ENCODE data around the gene LPGAT1. TPM values are rescaled to one million over a fixed set of nuclear protein-coding genes. Genes with fewer than 3 reads are reported as not detected.

The LPGAT1 gene
- total and polyA plus RNA-seq, 2 experiments from 2014 or later: 36.4 to 92.1 TPM

DNA sequence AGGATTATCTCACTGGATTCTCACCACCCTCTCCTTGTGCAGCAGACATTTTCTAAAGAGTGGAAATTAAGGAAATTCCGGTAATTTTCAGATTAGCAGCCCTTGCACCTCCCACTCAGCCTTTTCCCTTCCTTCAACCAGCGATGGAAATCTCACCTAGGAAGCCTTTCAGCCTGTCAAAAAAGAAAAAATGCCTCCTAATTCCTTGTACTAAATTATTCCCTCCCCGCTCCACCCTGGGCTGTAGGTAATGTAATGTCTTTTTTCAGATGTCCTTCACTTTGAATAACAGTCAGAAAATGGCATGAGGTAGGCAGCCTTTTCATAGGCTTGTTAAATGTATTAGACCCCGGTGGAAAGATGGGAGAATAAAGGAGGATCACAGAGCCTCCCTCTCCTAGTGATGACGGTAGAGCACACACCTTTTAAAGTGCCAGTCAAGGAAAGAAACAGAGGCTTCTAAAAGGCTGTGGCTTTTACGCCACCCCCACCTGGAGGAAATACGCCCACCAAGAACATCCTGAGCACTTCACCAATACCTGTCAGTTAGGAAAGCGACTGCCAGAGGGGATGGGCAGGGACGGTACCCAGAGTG, 92.4 kb downstream of the LPGAT1 start:
- H3K36me3 ChIP-seq (replicated peaks; ENCODE audit: insufficient read depth, low read depth): no peaks in the 10 kb centered on the region
- H3K4me1 ChIP-seq (ENCODE audit: insufficient read depth): peaks cover 11% of the 10 kb centered on the region
- DNase-seq (ENCODE audit: low spot score): no peak
- H3K27ac ChIP-seq: no peak overlapping the region
- no peaks in the 10 kb centered on the region for H3K27me3 ChIP-seq
- no peaks in the 10 kb centered on the region for H3K9me2 ChIP-seq (replicated peaks; ENCODE audit: insufficient read depth)
- no peak overlapping the region for H3K4me3 ChIP-seq
- no peaks in the 10 kb centered on the region for H3K79me2 ChIP-seq
- no peaks in the 10 kb centered on the region for H4K20me1 ChIP-seq (ENCODE audit: insufficient read depth, poor library complexity, severe bottlenecking)
- H3K4me2 ChIP-seq: no peak overlapping the region
- no peaks in the 10 kb centered on the region for H3K9me3 ChIP-seq (ENCODE audit: low read depth)
- WGBS (ENCODE audit: low lambda C conversion rate, missing lambda C conversion rate): 77% methylated on average over 9 of the region's 9 CpGs
- no peak for TF ChIP-seq EZH2phosphoT487 (IDR thresholded peaks at IDR 0.05; ENCODE audit: low read depth, severe bottlenecking, unreplicated experiment)
- TF ChIP-seq, protein P1, sequence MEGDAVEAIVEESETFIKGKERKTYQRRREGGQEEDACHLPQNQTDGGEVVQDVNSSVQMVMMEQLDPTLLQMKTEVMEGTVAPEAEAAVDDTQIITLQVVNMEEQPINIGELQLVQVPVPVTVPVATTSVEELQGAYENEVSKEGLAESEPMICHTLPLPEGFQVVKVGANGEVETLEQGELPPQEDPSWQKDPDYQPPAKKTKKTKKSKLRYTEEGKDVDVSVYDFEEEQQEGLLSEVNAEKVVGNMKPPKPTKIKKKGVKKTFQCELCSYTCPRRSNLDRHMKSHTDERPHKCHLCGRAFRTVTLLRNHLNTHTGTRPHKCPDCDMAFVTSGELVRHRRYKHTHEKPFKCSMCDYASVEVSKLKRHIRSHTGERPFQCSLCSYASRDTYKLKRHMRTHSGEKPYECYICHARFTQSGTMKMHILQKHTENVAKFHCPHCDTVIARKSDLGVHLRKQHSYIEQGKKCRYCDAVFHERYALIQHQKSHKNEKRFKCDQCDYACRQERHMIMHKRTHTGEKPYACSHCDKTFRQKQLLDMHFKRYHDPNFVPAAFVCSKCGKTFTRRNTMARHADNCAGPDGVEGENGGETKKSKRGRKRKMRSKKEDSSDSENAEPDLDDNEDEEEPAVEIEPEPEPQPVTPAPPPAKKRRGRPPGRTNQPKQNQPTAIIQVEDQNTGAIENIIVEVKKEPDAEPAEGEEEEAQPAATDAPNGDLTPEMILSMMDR (IDR thresholded peaks at IDR 0.05; ENCODE audit: poor library complexity): no peak
- no peak for TF ChIP-seq EZH2 (IDR thresholded peaks at IDR 0.05; ENCODE audit: borderline replicate concordance)
- H2AFZ ChIP-seq: no peak overlapping the region

DNA sequence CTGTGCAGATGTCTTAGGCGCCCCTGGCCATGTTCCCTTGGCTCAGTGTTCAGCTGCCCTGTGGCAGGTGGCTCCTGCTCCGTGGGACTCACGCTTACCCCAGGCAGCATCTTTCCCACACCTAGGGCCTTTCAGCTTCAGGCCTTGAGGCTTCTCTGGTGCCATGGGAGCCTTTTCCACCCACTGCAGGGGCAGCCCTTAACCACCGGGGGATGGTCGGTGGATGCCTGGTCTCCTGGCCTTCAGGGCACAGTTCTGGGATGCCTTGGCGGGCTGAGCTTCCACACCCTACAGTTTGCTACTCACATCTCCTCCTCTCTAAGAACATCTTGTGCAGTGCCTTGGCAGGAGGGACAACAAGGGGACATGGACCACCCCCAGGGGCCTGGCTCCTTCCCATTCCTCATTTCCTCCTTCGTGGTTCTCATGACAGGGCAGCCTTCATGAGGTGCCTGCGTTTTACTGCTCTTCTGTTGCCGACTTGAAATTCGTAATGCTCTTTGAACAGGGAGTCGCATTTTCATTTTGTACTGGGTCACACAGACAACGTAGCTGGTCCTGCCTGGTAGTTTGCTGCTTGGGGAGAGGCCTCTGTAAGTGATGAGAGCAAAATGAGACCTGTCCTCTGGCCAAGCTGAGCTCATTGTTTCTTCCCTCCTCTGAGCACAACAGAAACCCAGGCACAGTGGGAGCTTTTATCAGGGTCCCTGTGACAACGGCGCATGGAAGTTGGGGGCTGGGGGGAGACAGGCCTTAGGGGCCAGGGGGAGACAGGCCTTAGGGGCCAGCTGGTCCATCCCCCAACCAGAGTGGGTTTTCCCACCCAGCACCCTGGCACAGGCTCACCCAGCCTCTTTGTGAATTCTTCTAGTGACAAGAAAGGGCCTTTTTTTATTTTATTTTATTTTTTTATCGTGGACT, 93.2 kb downstream of the LPGAT1 start:
- Histone ChIP-seq H3K27me3 (no peaks in the 10 kb centered on the region), H2AFZ (no peak overlapping the region), H3K4me3 (no peak overlapping the region), H3K4me1 (ENCODE audit: insufficient read depth) (peaks cover 11% of the 10 kb centered on the region), H4K20me1 (ENCODE audit: insufficient read depth, poor library complexity, severe bottlenecking) (no peaks in the 10 kb centered on the region), H3K79me2 (no peaks in the 10 kb centered on the region), H3K4me2 (no peak overlapping the region), H3K36me3 (replicated peaks; ENCODE audit: insufficient read depth, low read depth) (no peaks in the 10 kb centered on the region), H3K9me3 (ENCODE audit: low read depth) (no peaks in the 10 kb centered on the region), H3K9me2 (replicated peaks; ENCODE audit: insufficient read depth) (no peaks in the 10 kb centered on the region), H3K27ac (no peak overlapping the region)
- no peak for DNase-seq (ENCODE audit: low spot score)
- TF ChIP-seq, protein P1 (IDR thresholded peaks at IDR 0.05; ENCODE audit: poor library complexity): no peak
- 90% methylated on average over 15 of the region's 15 CpGs for WGBS (ENCODE audit: low lambda C conversion rate, missing lambda C conversion rate)

DNA sequence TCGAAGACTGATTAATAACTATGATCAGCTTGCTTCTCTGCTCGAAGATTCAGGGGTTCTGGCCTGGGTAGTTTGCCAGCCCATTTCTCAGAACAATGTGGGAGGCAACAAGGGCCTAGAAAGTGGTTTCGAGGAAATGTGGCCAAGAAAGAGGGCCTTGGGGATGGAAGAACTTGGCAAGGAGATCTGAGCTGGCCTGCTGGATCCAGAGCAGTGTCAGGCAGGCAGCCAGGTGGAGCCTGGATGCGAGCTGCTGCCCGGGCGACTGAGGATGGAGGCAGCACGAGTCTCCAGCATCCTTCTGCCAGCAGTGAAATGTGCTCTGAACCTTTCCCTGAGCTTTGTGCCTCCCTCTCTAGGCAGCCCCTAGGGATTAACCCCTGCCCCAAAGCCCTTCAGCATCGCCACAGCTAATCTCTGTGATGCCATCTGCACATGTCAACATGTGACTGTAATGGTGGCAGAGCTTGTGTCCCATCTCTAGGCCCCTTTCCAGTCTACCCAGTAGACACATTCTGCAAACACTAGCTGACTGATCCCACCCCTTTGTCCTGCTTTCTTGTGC, 94.1 kb downstream of the LPGAT1 start:
- Histone ChIP-seq H3K4me1 (ENCODE audit: insufficient read depth) (peaks cover 11% of the 10 kb centered on the region), H4K20me1 (ENCODE audit: insufficient read depth, poor library complexity, severe bottlenecking) (no peaks in the 10 kb centered on the region), H3K4me2 (no peak overlapping the region), H3K79me2 (no peaks in the 10 kb centered on the region), H3K27ac (peak overlapping the region; percentile 75), H3K36me3 (replicated peaks; ENCODE audit: insufficient read depth, low read depth) (no peaks in the 10 kb centered on the region), H2AFZ (no peak overlapping the region), H3K4me3 (no peak overlapping the region), H3K27me3 (no peaks in the 10 kb centered on the region), H3K9me2 (replicated peaks; ENCODE audit: insufficient read depth) (no peaks in the 10 kb centered on the region), H3K9me3 (ENCODE audit: low read depth) (no peaks in the 10 kb centered on the region)
- DNase-seq (ENCODE audit: low spot score): no peak
- TF ChIP-seq, protein P1 (IDR thresholded peaks at IDR 0.05; ENCODE audit: poor library complexity): no peak
- TF ChIP-seq EZH2 (IDR thresholded peaks at IDR 0.05; ENCODE audit: borderline replicate concordance): no peak
- no peak for TF ChIP-seq EZH2phosphoT487 (IDR thresholded peaks at IDR 0.05; ENCODE audit: low read depth, severe bottlenecking, unreplicated experiment)
- WGBS (ENCODE audit: low lambda C conversion rate, missing lambda C conversion rate): 96% methylated on average over 8 of the region's 8 CpGs
